Loucy (cell line): ENCODE results near the gene RNF13.

Source experiments
- H2AFZ ChIP-seq: fragments of 200-600 bp; sonication (generic); 2 replicates; pipeline ENCODE4 v1.6.0; 2016; ENCODE audit warnings: antibody characterized with exemption, mild to moderate bottlenecking, low read length, moderate library complexity
- H3F3A ChIP-seq: fragments of 200-600 bp; 2 replicates; pipeline ENCODE4 v1.6.0; 2016; ENCODE audit warnings: antibody characterized with exemption, low read depth, mild to moderate bottlenecking
- H3K27me3 ChIP-seq: fragments of 200-600 bp; sonication (generic); 2 replicates; pipeline ENCODE4 v1.6.1; 2014; ENCODE audit warnings: low read length, mild to moderate bottlenecking; ENCODE audit not compliant: insufficient read depth, poor library complexity, severe bottlenecking
- H3K36me3 ChIP-seq: fragments of 200-600 bp; sonication (generic); 2 replicates; pipeline ENCODE4 v1.6.1; 2016; ENCODE audit warnings: low read length; ENCODE audit not compliant: insufficient read depth
- H3K4me1 ChIP-seq: fragments of 200-600 bp; sonication (generic); 2 replicates; pipeline ENCODE4 v1.5.1; 2014; ENCODE audit warnings: low read length, mild to moderate bottlenecking; ENCODE audit not compliant: insufficient read depth, poor library complexity, severe bottlenecking
- H3K4me2 ChIP-seq: fragments of 200-600 bp; sonication (generic); 2 replicates; pipeline ENCODE4 v1.6.0; 2014; ENCODE audit warnings: antibody characterized with exemption, low read length, low read depth, mild to moderate bottlenecking; ENCODE audit not compliant: poor library complexity, severe bottlenecking
- H3K4me3 ChIP-seq: fragments of 200-600 bp; sonication (generic); 2 replicates; pipeline ENCODE4 v1.5.1; 2014; ENCODE audit warnings: low read length, mild to moderate bottlenecking, mixed read lengths; ENCODE audit not compliant: poor library complexity, severe bottlenecking
- H3K79me2 ChIP-seq: fragments of 200-600 bp; sonication (generic); 2 replicates; pipeline ENCODE4 v1.6.1; 2014; ENCODE audit warnings: low read length; ENCODE audit not compliant: insufficient read depth
- H3K9ac ChIP-seq: fragments of 200-600 bp; sonication (generic); 2 replicates; pipeline ENCODE4 v1.6.0; 2014; ENCODE audit warnings: mild to moderate bottlenecking, low read depth, low read length, moderate library complexity; ENCODE audit not compliant: poor library complexity, severe bottlenecking
- H3K9me2 ChIP-seq: fragments of 200-600 bp; sonication (generic); replicated peaks from 2 replicates; pipeline ENCODE4 v1.6.1; 2016; ENCODE audit warnings: low read depth, low read length, mixed read lengths
- H3K9me3 ChIP-seq: fragments of 200-600 bp; sonication (generic); 2 replicates; pipeline ENCODE4 v1.6.1; 2014; ENCODE audit warnings: mild to moderate bottlenecking, antibody characterized with exemption, low read length, low read depth; ENCODE audit not compliant: insufficient read depth
- H4K20me1 ChIP-seq: fragments of 200-600 bp; sonication (generic); 2 replicates; pipeline ENCODE4 v1.6.0; 2014; ENCODE audit warnings: antibody characterized with exemption, low read length, mild to moderate bottlenecking; ENCODE audit not compliant: insufficient read depth, poor library complexity, severe bottlenecking
- CTCF ChIP-seq: fragments of 200-600 bp; sonication (generic); conservative IDR thresholded peaks from 2 replicates; pipeline ENCODE4 v1.5.1; 2014; ENCODE audit warnings: mild to moderate bottlenecking, antibody characterized with exemption, low read length
- EZH2phosphoT487 ChIP-seq: fragments of 200-600 bp; IDR thresholded peaks from 2 replicates; pipeline ENCODE4 v1.6.1; 2018; ENCODE audit warnings: antibody characterized with exemption, mild to moderate bottlenecking, moderate library complexity, borderline replicate concordance

The RNF13 gene

DNA sequence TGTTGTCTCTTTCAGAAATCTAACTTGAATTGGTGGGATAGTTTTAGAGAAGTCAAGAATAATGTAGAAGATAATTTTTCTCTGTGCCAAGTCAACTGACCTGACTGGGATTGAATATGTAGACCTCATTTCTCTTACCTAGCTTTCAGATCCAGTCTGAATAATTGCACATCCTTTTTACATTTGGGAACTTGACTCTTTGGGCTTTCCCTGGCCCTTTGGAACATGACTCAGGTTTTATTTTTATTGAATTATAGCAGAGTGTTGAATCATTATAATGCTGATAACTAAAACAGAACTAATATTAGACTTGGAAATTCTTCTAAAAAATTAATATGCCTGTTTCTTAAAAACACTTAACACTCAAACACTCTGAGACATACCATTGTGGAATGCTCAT is 81.2 kb downstream of the RNF13 start:
- Histone ChIP-seq H2AFZ (no peak overlapping the region), H3K79me2 (no peaks in the 10 kb centered on the region), H3K4me1 (no peaks in the 10 kb centered on the region), H3K9me3 (no peaks in the 10 kb centered on the region), H3K4me3 (no peak overlapping the region), H3K9ac (no peak overlapping the region), H3K36me3 (0 out of 2 replicates have a peak, but pooled peaks cover 2% of the 10 kb centered on the region), H3K9me2 (no peaks in the 10 kb centered on the region), H4K20me1 (no peaks in the 10 kb centered on the region), H3F3A (no peaks in the 10 kb centered on the region; the same call in 1 of the 2 replicates), H3K4me2 (no peak overlapping the region), H3K27me3 (no peaks in the 10 kb centered on the region)
- TF ChIP-seq EZH2phosphoT487 (no peak), CTCF (no peak)

GRCh38 chr3:149895339-149895738 is 82.3 kb downstream of the RNF13 start:
- H3K4me3 ChIP-seq, result no peak overlapping the region
- no peak overlapping the region for H3K4me2 ChIP-seq
- TF ChIP-seq EZH2phosphoT487, result no peak
- TF ChIP-seq CTCF, result no peak
- no peaks in the 10 kb centered on the region for H3K4me1 ChIP-seq
- no peaks in the 10 kb centered on the region for H3K79me2 ChIP-seq
- no peak overlapping the region for H2AFZ ChIP-seq
- H3F3A ChIP-seq, result no peaks in the 10 kb centered on the region; the same call in 1 of the 2 replicates
- no peaks in the 10 kb centered on the region for H4K20me1 ChIP-seq
- H3K9ac ChIP-seq, result no peak overlapping the region
- H3K9me2 ChIP-seq, result no peaks in the 10 kb centered on the region
- 0 out of 2 replicates have a peak, but pooled peaks cover 2% of the 10 kb centered on the region for H3K36me3 ChIP-seq
- H3K9me3 ChIP-seq, result no peaks in the 10 kb centered on the region
- no peaks in the 10 kb centered on the region for H3K27me3 ChIP-seq

- TF ChIP-seq EZH2phosphoT487 (no peak), CTCF (no peak)
- Histone ChIP-seq H2AFZ (no peak overlapping the region), H3K9ac (no peak overlapping the region), H3K27me3 (no peaks in the 10 kb centered on the region), H3F3A (no peaks in the 10 kb centered on the region; the same call in 1 of the 2 replicates), H3K79me2 (no peaks in the 10 kb centered on the region), H3K4me1 (no peaks in the 10 kb centered on the region), H3K9me3 (no peaks in the 10 kb centered on the region), H3K9me2 (no peaks in the 10 kb centered on the region), H3K4me2 (no peak overlapping the region), H4K20me1 (no peaks in the 10 kb centered on the region), H3K4me3 (no peak overlapping the region), H3K36me3 (0 out of 2 replicates have a peak, but pooled peaks cover 2% of the 10 kb centered on the region)
Measured at GRCh38 chr3:149895769-149896168, 82.8 kb downstream of the RNF13 start.
